HG03354 (cell line): ENCODE results near the gene GNB1.
"Not testable (repeated sequence)": the region's sequence is repeated elsewhere in the genome, so short reads cannot be mapped to it uniquely, and the experiment has no call there.

ENCODE experiments used
- ATAC-seq: cut with Tn5 transposase; IDR thresholded peaks from one replicate; pipeline ENCODE4 v1.9.1; 2021; ENCODE audit warnings: mild to moderate bottlenecking; ENCODE audit not compliant: unreplicated experiment, poor library complexity, severe bottlenecking

The GNB1 gene

DNA sequence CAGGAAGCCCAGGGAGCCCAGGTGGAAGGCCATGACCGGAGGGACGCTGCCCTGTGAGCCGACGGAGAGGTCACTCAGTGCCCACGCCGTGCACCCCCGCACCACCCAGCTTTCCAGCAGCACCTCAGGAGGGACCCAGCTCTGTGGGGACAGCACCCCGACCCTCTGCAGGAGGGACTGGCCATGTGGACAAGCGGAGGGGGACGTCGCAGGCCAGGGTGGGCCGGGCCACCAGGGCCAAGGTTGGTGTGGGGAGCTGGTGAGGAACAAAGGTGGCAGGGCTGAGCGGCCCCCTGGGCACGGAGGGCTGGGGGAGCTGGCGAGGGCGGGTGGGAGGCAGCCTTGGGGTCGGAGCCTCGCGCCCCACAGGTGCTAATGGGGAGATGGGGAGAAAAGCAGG lies 135.5 kb downstream of the GNB1 start:
- ATAC-seq: no peak

GRCh38 chr1:1754051-1754815 lies 136.7 kb downstream of the GNB1 start:
- no peak for ATAC-seq

GRCh38 chr1:1753607-1754005 lies 137.3 kb downstream of the GNB1 start:
- no peak for ATAC-seq

- no peak for ATAC-seq
Measured at GRCh38 chr1:1752636-1753606, 138.0 kb downstream of the GNB1 start.

- no peak for ATAC-seq
Measured at GRCh38 chr1:1752190-1752589, 138.7 kb downstream of the GNB1 start.

- not testable (repeated sequence) for ATAC-seq
Measured at GRCh38 chr1:1749941-1750340, 140.9 kb downstream of the GNB1 start.

- ATAC-seq: no peak
Measured at GRCh38 chr1:1748686-1749321, 142.1 kb downstream of the GNB1 start.

- ATAC-seq: peak; percentile 84
Measured at GRCh38 chr1:1746566-1746909, 144.3 kb downstream of the GNB1 start.

DNA sequence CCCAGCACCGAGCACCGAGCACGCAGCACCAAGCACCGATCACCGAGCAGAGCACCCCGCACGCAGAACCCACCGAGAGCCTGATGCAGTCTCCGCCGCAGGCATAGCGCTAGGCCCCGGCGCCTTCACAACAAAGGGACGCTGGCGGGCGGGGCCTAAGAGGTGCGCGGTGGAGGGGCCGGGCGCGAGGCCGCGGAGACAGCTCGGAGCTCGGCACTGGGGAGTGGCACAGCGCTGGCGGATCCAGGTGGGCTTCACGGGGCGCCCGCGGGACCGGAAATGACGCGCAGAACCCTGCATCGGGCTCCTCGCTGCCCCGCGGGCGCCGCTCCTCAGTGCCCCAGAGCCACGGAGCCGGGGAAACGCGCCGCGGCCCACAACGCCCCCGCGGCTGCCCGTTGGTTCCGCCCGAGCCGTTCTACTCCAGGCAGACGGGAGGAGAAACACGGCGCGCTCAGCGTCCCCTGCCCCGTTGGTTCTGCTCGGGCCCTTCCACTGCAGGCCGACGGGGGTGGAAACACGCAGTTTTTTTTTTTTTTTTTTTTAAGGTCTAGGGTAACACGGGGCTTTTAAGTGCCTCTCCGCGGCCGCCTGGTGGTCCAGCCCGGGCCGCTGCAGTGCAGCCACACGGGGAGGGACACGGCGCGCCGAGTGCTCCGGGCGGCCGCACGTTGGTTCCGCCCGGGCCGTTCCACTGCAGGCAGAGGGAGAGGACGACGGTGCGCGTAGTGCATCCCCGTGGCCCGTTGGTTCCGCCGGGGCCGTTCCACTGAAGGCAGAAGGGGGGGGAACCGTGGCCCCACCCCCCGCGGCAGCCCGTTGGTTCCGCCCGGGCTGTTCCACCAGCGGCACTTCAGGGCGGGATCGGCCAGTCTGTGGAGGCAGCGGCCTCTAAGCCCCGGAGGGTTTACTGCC lies 145.0 kb downstream of the GNB1 start:
- peak; percentile 72 for ATAC-seq

- not testable (repeated sequence) for ATAC-seq
Measured at GRCh38 chr1:1742529-1742928, 148.4 kb downstream of the GNB1 start.

DNA sequence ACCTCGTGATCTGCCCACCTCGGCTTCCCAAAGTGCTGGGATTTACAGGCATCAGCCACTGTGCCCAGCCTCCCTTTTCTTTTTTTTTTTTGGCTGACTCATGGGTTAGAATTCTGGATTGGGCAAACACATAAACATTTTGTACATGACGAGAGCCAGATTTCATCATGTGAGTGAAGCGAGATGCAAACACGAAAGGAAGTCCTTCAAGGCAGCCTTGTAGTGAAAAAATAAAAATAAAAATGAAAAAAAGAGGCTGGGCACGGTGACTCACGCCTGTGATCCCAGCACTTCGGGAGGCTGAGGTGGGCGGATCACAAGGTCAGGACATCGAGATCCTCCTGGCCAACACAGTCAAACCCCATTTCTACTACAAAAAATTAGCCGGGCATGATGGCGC lies 149.9 kb downstream of the GNB1 start:
- not testable (repeated sequence) for ATAC-seq

DNA sequence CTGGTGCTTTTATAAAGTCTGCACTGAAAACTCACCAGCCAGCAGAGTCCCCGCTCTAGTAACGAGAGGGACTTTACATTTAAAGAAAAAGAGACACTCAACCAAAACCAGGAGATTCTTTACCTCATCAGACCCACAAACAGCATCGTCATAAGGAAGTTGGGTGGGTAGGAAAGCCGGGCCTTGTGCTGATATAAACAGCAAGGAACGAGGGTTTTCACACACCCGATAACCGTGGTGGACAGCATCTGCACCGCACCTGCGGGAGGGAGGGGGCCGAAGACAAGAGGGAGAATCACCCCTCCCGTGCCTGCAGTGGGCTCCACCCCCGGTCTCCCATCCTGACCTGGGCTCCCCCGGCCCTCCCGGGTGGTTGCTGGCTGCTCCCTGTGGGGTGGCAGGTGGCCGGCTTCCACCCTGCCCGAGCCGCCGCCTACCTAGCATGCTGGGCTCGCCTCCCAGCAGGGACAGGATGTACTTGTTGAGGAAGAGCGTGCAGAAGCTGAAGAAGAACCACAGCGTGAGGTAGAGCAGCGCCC lies 152.0 kb downstream of the GNB1 start:
- not testable (repeated sequence) for ATAC-seq

DNA sequence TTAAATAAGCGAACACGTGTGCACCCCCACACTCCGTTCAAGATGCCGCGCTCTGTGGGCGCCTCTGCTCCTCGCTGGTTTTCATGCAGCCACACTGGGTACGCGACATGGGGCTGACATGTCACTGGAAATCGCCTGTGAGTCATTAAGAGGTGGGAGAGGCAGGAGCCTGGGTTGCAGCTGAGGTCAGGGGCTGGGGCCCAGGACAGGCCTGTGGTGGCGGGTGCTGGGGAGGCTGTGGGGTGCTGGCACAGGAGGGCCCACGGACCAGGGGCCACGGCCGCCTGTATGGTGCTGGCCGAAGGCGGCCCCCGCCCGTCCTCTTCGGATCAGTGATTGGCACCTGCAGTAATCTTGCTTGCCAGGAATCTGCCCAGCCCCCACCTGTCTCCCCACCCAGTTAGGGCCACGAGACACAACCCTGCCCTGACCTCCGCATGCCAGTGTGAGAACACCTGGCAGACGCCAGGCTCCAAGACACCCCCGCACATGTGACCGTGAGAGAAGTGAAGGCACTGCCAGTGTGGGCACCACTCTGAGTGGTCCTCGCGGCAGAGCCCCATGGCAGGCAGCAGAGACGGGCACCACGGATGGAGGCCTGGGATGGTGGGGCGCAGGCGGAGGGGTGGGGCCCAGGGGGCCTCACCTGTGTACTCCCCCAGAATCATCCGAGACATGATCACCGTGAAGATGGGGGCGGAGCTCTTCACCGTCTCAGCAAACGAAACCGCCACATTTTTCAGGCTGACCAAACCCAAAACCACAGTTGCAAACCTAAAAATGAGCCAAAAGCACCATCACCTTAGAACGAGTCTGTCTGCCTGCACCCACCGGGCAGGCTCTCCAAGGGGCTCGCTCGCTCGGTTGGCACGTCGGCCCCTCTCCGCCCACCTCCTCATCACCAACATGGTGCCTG lies 153.0 kb downstream of the GNB1 start:
- not testable (repeated sequence) for ATAC-seq
